HepG2 (cell line): ENCODE results near the gene SIK1. TPM values are rescaled to one million over a fixed set of nuclear protein-coding genes. Genes with fewer than 3 reads are reported as not detected.
"Not testable (repeated sequence)": the region's sequence is repeated elsewhere in the genome, so short reads cannot be mapped to it uniquely, and the experiment has no call there.

Experiments used
- ATAC-seq: fragments of 200-7000 bp; cut with Tn5 transposase; 3 replicates; pipeline ENCODE4 v1.9.1; 2020; ENCODE audit warnings: mild to moderate bottlenecking, moderate library complexity
- BruUV-seq: library from RNA; stranded (reverse); fragments of 400-500 nt; replicated peaks from 2 replicates; lab custom pipeline; 2021; lab: Mats Ljungman, UMichigan
- CTCF ChIA-PET: fragments of 300-600 bp; formaldehyde crosslinking; extraction: SDS; loops from one replicate; lab custom pipeline; 2021; ENCODE audit warnings: low total read pairs, inconsistent platforms, low intra/inter-chr PET ratio; lab: Yijun Ruan, JAX
- POLR2A ChIA-PET: fragments of 350-600 bp; sonication (Branson Sonifier 250); formaldehyde crosslinking; loops from one replicate; lab custom pipeline; 2020; ENCODE audit warnings: antibody characterized with exemption, inconsistent platforms; lab: Yijun Ruan, JAX
- DNase-seq: peaks from one replicate; pipeline ENCODE4 v3.0.0-alpha.2; 2015; ENCODE audit warnings: low spot score
- FAIRE-seq: peaks from 3 replicates; lab custom pipeline; 2011; peaks lifted over from hg19 to GRCh38; lab: Jason Lieb, UNC
- H2AFZ ChIP-seq: one replicate; pipeline ENCODE4 v1.6.1; 2011; ENCODE audit warnings: low read length, inconsistent platforms
- H3K27ac ChIP-seq: fragments of 300-600 bp; 3 replicates; pipeline ENCODE4 v1.8.0; 2011; ENCODE audit warnings: mixed run types, mild to moderate bottlenecking, mixed read lengths, low read length, inconsistent platforms; ENCODE audit not compliant: insufficient read depth; ENCODE audit errors: extremely low read length
- H3K27me3 ChIP-seq, 2 experiments: fragments of 200-600 bp in 1 of 2; 2 replicates in 1 of 2; 3 replicates in 1 of 2; pipeline versions ENCODE4 v1.6.0 to v1.8.0; 2011; ENCODE audit warnings: low read length in 2 of 2, mild to moderate bottlenecking in 2 of 2, moderate library complexity in 2 of 2, inconsistent platforms in 1 of 2; ENCODE audit not compliant: insufficient read depth in 2 of 2, control insufficient read depth in 1 of 2
- H3K36me3 ChIP-seq, 2 experiments: fragments of 200-600 bp in 1 of 2; replicated peaks in 1 of 2; 2 replicates in 1 of 2; 3 replicates in 1 of 2; pipeline versions ENCODE4 v1.5.1 to v1.8.0; 2011; ENCODE audit warnings: low read length in 2 of 2, inconsistent platforms in 1 of 2; ENCODE audit not compliant: insufficient read depth in 2 of 2, control insufficient read depth in 1 of 2
- H3K4me1 ChIP-seq: 2 replicates; pipeline ENCODE4 v1.5.1; 2012; ENCODE audit warnings: low read length, inconsistent platforms; ENCODE audit not compliant: insufficient read depth
- H3K4me2 ChIP-seq: 2 replicates; pipeline ENCODE4 v1.6.0; 2011; ENCODE audit warnings: low read depth, low read length, inconsistent platforms
- H3K4me3 ChIP-seq, 3 experiments: fragments of 200-600 bp in 1 of 3; sonication (generic), shearing (Covaris generic) in 1 of 3; replicated peaks in 1 of 3; 2 replicates each; pipeline ENCODE4 v1.5.1; 2011 to 2016; ENCODE audit warnings: low read length in 3 of 3, inconsistent platforms in 2 of 3, low read depth in 2 of 3, mild to moderate bottlenecking in 2 of 3, control low read depth in 1 of 3, mixed read lengths in 1 of 3; ENCODE audit not compliant: insufficient read depth in 1 of 3
- H3K79me2 ChIP-seq: one replicate; pipeline ENCODE4 v1.6.1; 2011; ENCODE audit warnings: low read length, inconsistent platforms; ENCODE audit not compliant: insufficient read depth
- H3K9ac ChIP-seq: 2 replicates; pipeline ENCODE4 v1.6.0; 2011; ENCODE audit warnings: mild to moderate bottlenecking, low read depth, low read length, inconsistent platforms; ENCODE audit not compliant: insufficient read depth
- H3K9me3 ChIP-seq: 2 replicates; pipeline ENCODE4 v1.5.1; 2012; ENCODE audit warnings: mild to moderate bottlenecking, low read length
- H4K20me1 ChIP-seq: 2 replicates; pipeline ENCODE4 v1.6.0; 2011; ENCODE audit warnings: inconsistent platforms, mild to moderate bottlenecking, low read length, moderate library complexity; ENCODE audit not compliant: insufficient read depth
- ARNTL ChIP-seq: sonication (generic); formaldehyde crosslinking; IDR thresholded peaks from 2 replicates; pipeline ENCODE4 v1.4.0; 2020; ENCODE audit warnings: mild to moderate bottlenecking, missing genetic modification reagents
- FOXA1 ChIP-seq, 2 experiments: fragments of 450-650 bp in 1 of 2; sonication (generic) in 1 of 2; formaldehyde crosslinking in 1 of 2; IDR thresholded peaks; 2 replicates each; pipeline versions ENCODE4 v1.4.0 to v1.6.1; 2016 to 2020; ENCODE audit warnings: missing genetic modification reagents in 1 of 2
- MAFK ChIP-seq, 2 experiments: IDR thresholded peaks in 1 of 2; conservative IDR thresholded peaks in 1 of 2; 2 replicates each; pipeline ENCODE4 v1.6.1; 2011; ENCODE audit warnings: improper control_type of control experiment in 2 of 2, low read length in 2 of 2
- NCOA1 ChIP-seq: sonication (generic); formaldehyde crosslinking; IDR thresholded peaks from 2 replicates; pipeline ENCODE4 v1.9.0; 2021; ENCODE audit warnings: missing genetic modification reagents
- NFRKB ChIP-seq: fragments of 450-650 bp; IDR thresholded peaks from 2 replicates; pipeline ENCODE4 v1.6.1; 2017
- ZBTB3 ChIP-seq: sonication (generic); formaldehyde crosslinking; IDR thresholded peaks from 2 replicates; pipeline ENCODE4 v1.4.0; 2020; ENCODE audit warnings: low read depth, mild to moderate bottlenecking, moderate library complexity, missing genetic modification reagents, borderline replicate concordance
- ZNF446 ChIP-seq: sonication (generic); formaldehyde crosslinking; IDR thresholded peaks from 2 replicates; pipeline ENCODE4 v1.5.0; 2020; ENCODE audit warnings: mild to moderate bottlenecking, missing genetic modification reagents
- ZNF775 ChIP-seq: sonication (generic); formaldehyde crosslinking; IDR thresholded peaks from 2 replicates; pipeline ENCODE4 v1.4.0; 2020; ENCODE audit warnings: missing genetic modification reagents, mild to moderate bottlenecking, moderate library complexity, borderline replicate concordance
- ZZZ3 ChIP-seq: sonication (generic); formaldehyde crosslinking; IDR thresholded peaks from 2 replicates; pipeline ENCODE4 v1.4.0; 2020; ENCODE audit warnings: missing genetic modification reagents, mild to moderate bottlenecking, borderline replicate concordance
- WGBS: methylation state at CpG from one replicate; pipeline ENCODE4 v1.1.6; 2017; ENCODE audit warnings: low lambda C conversion rate; 5-methylcytosine and 5-hydroxymethylcytosine counted together
- in situ Hi-C: cut with HindIII; loops from 2 replicates; pipeline ENCODE4 v1.10.0; 2017; ENCODE audit warnings: low pct_unique_long_range_greater_than_20kb; ENCODE audit not compliant: extremely low pct_ligation_motif_present
- intact Hi-C: fragments of 100-400 bp; cut with micrococcal nuclease; formaldehyde crosslinking; loops from one replicate; pipeline ENCODE4 v1.10.0; 2022; ENCODE audit not compliant: unreplicated experiment
- polyA plus RNA-seq, 8 experiments: library from polyadenylated mRNA; depleted of rRNA in 3 of 8; stranded (reverse) in 7 of 8; unstranded in 1 of 8; fragments of >200 nt; fragmentation: Illumina TruSeq in 4 of 8; extraction: Trizol in 4 of 8; gene quantifications; 2 replicates each; pipeline versions ENCODE4 v1.2.1 to v1.2.3, GENCODE V29; 2011 to 2016; ENCODE audit warnings: low read depth in 4 of 8, missing spikeins in 1 of 8, mixed read lengths in 1 of 8; ENCODE audit not compliant: insufficient read depth in 1 of 8
- total RNA-seq, 5 experiments: library from RNA; depleted of rRNA; stranded (reverse); fragments of >200 nt; fragmentation: Illumina TruSeq; extraction: Trizol; gene quantifications; 2 replicates each; pipeline ENCODE4 v1.2.3, GENCODE V29; 2016; ENCODE audit warnings: low read depth in 1 of 5
- TF ChIP-seq, protein P1 (sequence below): sonication (generic); formaldehyde crosslinking; IDR thresholded peaks from 2 replicates; pipeline ENCODE4 v1.9.0; 2021; ENCODE audit warnings: missing genetic modification reagents, mild to moderate bottlenecking, borderline replicate concordance
- TF ChIP-seq, protein P2 (sequence below), 2 experiments: IDR thresholded peaks; 2 replicates each; pipeline ENCODE4 v1.6.1; 2011 to 2012; ENCODE audit warnings: low read length in 2 of 2, borderline replicate concordance in 1 of 2, low read depth in 1 of 2, mild to moderate bottlenecking in 1 of 2, moderate library complexity in 1 of 2
- TF ChIP-seq, protein P3 (sequence below): sonication (generic); formaldehyde crosslinking; IDR thresholded peaks from 2 replicates; pipeline ENCODE4 v1.5.0; 2020; ENCODE audit warnings: mild to moderate bottlenecking, missing genetic modification reagents

The SIK1 gene
- total and polyA plus RNA-seq, 2 of the 13 experiments (the other 11 are each of a cell fraction or from before 2014, with no cell fraction given), result 4.5 to 14.5 TPM

DNA sequence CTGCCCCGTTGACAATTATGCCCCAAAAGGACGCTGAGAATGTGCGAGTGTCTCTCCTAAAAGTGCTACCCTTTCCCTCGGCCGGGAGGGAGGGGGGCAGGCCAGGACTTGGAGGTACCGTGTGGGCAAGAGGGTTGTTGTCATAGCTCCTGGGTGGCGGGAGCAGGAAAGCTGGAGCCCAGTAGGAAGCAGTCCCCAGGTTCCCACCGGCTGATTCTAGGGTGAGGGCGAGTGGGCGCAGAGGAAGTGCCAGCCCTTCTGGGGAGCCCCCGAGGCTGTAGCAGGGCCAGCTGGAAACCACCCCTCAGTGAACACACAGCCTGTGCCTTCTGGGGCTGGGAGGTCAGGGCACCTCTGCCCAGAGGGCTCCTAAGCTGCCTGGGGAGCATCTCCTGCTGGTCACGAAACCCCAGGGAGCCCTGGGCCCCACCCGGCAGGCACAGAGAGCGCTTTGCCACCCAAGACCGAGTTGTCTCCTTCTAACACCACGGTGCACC lies 47.3 kb downstream of the SIK1 start:
- CTCF ChIA-PET, H3K36me3 ChIP-seq, H3K9ac ChIP-seq, DNase-seq, in situ Hi-C loops, H4K20me1 ChIP-seq, H2AFZ ChIP-seq, H3K4me2 ChIP-seq, H3K4me3 ChIP-seq, H3K27ac ChIP-seq, POLR2A ChIA-PET, H3K4me1 ChIP-seq, intact Hi-C loops, FAIRE-seq, BruUV-seq, H3K9me3 ChIP-seq, H3K79me2 ChIP-seq, ATAC-seq: not testable (repeated sequence)
- no CpG with 5 or more reads among the region's 16 CpGs for WGBS
- H3K27me3 ChIP-seq, result peaks cover 7 to 20% of the 10 kb centered on the region in 2 experiments

DNA sequence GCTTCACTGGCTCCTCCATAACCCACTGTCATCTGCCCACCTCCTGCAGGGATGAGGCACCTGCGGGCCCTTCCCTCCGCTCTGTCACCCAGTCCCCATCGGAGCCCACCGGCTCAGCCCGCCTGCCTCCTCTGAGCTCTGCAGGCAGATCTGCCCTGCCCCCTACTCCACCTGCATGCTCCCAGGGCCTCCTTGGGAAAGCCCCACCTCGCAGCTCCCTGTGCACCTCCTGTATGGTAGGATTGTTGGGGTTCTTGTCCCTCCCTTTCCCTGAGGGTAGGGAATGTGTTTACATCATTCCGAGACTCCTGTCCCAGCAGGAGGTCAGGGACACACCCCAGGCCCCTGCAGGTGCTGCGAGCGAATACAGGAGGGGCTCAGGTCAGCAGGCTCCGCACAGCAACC lies 50.5 kb downstream of the SIK1 start:
- Histone ChIP-seq H3K4me1 (no peaks in the 10 kb centered on the region), H3K4me2 (no peak overlapping the region), H2AFZ (no peak overlapping the region), H4K20me1 (no peaks in the 10 kb centered on the region), H3K9ac (no peak overlapping the region), H3K27me3 (peaks cover 14 to 44% of the 10 kb centered on the region in 2 experiments), H3K4me3 (no peak overlapping the region), H3K79me2 (no peaks in the 10 kb centered on the region), H3K9me3 (no peaks in the 10 kb centered on the region), H3K27ac (no peak overlapping the region), H3K36me3 (no peaks in the 10 kb centered on the region)
- ChIA-PET CTCF (no interaction called here), POLR2A (no interaction called here)
- 39% methylated on average over 10 of the region's 10 CpGs for WGBS
- in situ Hi-C loops (no loop called here), intact Hi-C loops (no loop called here)
- no peak for FAIRE-seq
- BruUV-seq, result no TSS peak
- DNase-seq, result no peak
- ATAC-seq, result no peak; the same call in 2 of the 3 replicates
- TF ChIP-seq FOXA1 (IDR thresholded peaks at IDR 0.05), result no peak
- TF ChIP-seq FOXA1 (CRISPR knock-in tag; IDR thresholded peaks at IDR 0.05), result no peak
- no peak for TF ChIP-seq ZZZ3 (CRISPR knock-in tag)
- no peak for TF ChIP-seq ARNTL
- no peak for TF ChIP-seq ZBTB3 (CRISPR knock-in tag)
- no peak for TF ChIP-seq ZNF775 (CRISPR knock-in tag)
- no peak for TF ChIP-seq NFRKB
- TF ChIP-seq ZNF446 (CRISPR knock-in tag), result no peak
- TF ChIP-seq, protein P1, sequence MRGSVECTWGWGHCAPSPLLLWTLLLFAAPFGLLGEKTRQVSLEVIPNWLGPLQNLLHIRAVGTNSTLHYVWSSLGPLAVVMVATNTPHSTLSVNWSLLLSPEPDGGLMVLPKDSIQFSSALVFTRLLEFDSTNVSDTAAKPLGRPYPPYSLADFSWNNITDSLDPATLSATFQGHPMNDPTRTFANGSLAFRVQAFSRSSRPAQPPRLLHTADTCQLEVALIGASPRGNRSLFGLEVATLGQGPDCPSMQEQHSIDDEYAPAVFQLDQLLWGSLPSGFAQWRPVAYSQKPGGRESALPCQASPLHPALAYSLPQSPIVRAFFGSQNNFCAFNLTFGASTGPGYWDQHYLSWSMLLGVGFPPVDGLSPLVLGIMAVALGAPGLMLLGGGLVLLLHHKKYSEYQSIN (CRISPR knock-in tag), result no peak
- TF ChIP-seq, protein P2, sequence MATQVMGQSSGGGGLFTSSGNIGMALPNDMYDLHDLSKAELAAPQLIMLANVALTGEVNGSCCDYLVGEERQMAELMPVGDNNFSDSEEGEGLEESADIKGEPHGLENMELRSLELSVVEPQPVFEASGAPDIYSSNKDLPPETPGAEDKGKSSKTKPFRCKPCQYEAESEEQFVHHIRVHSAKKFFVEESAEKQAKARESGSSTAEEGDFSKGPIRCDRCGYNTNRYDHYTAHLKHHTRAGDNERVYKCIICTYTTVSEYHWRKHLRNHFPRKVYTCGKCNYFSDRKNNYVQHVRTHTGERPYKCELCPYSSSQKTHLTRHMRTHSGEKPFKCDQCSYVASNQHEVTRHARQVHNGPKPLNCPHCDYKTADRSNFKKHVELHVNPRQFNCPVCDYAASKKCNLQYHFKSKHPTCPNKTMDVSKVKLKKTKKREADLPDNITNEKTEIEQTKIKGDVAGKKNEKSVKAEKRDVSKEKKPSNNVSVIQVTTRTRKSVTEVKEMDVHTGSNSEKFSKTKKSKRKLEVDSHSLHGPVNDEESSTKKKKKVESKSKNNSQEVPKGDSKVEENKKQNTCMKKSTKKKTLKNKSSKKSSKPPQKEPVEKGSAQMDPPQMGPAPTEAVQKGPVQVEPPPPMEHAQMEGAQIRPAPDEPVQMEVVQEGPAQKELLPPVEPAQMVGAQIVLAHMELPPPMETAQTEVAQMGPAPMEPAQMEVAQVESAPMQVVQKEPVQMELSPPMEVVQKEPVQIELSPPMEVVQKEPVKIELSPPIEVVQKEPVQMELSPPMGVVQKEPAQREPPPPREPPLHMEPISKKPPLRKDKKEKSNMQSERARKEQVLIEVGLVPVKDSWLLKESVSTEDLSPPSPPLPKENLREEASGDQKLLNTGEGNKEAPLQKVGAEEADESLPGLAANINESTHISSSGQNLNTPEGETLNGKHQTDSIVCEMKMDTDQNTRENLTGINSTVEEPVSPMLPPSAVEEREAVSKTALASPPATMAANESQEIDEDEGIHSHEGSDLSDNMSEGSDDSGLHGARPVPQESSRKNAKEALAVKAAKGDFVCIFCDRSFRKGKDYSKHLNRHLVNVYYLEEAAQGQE (IDR thresholded peaks at IDR 0.05; ENCODE audit: borderline replicate concordance in 1 of 2, low read depth in 1 of 2, low read length in 2 of 2), result no peak
- TF ChIP-seq, protein P3, sequence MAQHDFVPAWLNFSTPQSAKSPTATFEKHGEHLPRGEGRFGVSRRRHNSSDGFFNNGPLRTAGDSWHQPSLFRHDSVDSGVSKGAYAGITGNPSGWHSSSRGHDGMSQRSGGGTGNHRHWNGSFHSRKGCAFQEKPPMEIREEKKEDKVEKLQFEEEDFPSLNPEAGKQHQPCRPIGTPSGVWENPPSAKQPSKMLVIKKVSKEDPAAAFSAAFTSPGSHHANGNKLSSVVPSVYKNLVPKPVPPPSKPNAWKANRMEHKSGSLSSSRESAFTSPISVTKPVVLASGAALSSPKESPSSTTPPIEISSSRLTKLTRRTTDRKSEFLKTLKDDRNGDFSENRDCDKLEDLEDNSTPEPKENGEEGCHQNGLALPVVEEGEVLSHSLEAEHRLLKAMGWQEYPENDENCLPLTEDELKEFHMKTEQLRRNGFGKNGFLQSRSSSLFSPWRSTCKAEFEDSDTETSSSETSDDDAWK, result no peak
- no peak for TF ChIP-seq NCOA1 (CRISPR knock-in tag)
- TF ChIP-seq MAFK (conservative IDR thresholded peaks at IDR 0.05 in 1 of 2, IDR thresholded peaks at IDR 0.05 in 1 of 2; ENCODE audit: low read length in 2 of 2), result no peak
